ENCODE measurements around the gene GALNT4. TPM values are rescaled to one million over a fixed set of nuclear protein-coding genes. Genes with fewer than 3 reads are reported as not detected.

The GALNT4 gene
- total and polyA plus RNA-seq, 9 of the 15 experiments (the other 6 are each of a cell fraction or from before 2014, with no cell fraction given) = 1.2 to 4.6 (median 3.4) TPM

DNA sequence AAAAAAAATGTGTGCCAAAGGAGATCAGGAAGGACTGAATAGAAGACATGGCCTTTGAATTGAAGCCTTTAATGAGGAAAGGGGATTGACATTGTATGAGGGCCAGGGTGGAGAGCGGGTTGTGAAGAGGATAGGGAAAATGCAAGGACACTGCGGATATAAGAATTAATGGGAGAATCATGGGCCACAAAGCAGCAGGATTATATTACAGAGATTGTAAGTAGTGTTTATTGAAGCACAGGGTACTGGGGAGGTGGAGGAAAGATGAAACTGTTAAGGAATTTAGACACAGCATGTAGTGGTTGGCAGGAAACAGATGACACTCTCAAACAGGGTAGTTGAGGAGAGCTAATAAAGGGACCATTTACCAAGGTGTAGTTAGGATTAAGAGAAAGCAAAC lies 17.6 kb upstream of the GALNT4 start (continued):
- TF ChIP-seq, protein P1, sequence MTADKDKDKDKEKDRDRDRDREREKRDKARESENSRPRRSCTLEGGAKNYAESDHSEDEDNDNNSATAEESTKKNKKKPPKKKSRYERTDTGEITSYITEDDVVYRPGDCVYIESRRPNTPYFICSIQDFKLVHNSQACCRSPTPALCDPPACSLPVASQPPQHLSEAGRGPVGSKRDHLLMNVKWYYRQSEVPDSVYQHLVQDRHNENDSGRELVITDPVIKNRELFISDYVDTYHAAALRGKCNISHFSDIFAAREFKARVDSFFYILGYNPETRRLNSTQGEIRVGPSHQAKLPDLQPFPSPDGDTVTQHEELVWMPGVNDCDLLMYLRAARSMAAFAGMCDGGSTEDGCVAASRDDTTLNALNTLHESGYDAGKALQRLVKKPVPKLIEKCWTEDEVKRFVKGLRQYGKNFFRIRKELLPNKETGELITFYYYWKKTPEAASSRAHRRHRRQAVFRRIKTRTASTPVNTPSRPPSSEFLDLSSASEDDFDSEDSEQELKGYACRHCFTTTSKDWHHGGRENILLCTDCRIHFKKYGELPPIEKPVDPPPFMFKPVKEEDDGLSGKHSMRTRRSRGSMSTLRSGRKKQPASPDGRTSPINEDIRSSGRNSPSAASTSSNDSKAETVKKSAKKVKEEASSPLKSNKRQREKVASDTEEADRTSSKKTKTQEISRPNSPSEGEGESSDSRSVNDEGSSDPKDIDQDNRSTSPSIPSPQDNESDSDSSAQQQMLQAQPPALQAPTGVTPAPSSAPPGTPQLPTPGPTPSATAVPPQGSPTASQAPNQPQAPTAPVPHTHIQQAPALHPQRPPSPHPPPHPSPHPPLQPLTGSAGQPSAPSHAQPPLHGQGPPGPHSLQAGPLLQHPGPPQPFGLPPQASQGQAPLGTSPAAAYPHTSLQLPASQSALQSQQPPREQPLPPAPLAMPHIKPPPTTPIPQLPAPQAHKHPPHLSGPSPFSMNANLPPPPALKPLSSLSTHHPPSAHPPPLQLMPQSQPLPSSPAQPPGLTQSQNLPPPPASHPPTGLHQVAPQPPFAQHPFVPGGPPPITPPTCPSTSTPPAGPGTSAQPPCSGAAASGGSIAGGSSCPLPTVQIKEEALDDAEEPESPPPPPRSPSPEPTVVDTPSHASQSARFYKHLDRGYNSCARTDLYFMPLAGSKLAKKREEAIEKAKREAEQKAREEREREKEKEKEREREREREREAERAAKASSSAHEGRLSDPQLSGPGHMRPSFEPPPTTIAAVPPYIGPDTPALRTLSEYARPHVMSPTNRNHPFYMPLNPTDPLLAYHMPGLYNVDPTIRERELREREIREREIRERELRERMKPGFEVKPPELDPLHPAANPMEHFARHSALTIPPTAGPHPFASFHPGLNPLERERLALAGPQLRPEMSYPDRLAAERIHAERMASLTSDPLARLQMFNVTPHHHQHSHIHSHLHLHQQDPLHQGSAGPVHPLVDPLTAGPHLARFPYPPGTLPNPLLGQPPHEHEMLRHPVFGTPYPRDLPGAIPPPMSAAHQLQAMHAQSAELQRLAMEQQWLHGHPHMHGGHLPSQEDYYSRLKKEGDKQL (CRISPR knock-in tag; IDR thresholded peaks at IDR 0.05; ENCODE audit: borderline replicate concordance) = no peak
- TF ChIP-seq HNRNPH1 (optimal IDR thresholded peaks at IDR 0.05; ENCODE audit: low read depth, low read length) (no peak), LARP7 (IDR thresholded peaks at IDR 0.05) (no peak), GATAD2A (IDR thresholded peaks at IDR 0.05) (no peak), NFRKB (IDR thresholded peaks at IDR 0.05; ENCODE audit: low read depth) (no peak), ATF1 (CRISPR knock-in tag; IDR thresholded peaks at IDR 0.05) (no peak), ATF1 (tag; IDR thresholded peaks at IDR 0.05) (no peak)
- TF ChIP-seq, protein P2, sequence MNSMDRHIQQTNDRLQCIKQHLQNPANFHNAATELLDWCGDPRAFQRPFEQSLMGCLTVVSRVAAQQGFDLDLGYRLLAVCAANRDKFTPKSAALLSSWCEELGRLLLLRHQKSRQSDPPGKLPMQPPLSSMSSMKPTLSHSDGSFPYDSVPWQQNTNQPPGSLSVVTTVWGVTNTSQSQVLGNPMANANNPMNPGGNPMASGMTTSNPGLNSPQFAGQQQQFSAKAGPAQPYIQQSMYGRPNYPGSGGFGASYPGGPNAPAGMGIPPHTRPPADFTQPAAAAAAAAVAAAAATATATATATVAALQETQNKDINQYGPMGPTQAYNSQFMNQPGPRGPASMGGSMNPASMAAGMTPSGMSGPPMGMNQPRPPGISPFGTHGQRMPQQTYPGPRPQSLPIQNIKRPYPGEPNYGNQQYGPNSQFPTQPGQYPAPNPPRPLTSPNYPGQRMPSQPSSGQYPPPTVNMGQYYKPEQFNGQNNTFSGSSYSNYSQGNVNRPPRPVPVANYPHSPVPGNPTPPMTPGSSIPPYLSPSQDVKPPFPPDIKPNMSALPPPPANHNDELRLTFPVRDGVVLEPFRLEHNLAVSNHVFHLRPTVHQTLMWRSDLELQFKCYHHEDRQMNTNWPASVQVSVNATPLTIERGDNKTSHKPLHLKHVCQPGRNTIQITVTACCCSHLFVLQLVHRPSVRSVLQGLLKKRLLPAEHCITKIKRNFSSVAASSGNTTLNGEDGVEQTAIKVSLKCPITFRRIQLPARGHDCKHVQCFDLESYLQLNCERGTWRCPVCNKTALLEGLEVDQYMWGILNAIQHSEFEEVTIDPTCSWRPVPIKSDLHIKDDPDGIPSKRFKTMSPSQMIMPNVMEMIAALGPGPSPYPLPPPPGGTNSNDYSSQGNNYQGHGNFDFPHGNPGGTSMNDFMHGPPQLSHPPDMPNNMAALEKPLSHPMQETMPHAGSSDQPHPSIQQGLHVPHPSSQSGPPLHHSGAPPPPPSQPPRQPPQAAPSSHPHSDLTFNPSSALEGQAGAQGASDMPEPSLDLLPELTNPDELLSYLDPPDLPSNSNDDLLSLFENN (IDR thresholded peaks at IDR 0.05; ENCODE audit: low read depth in 2 of 2, low read length in 2 of 2) = no peak
